Vagina (tissue), 2 donors: Measurements from ENCODE around the gene PTPRN2. TPM values are rescaled to one million over a fixed set of nuclear protein-coding genes. Genes with fewer than 3 reads are reported as not detected.
A peak's percentile ranks its signal among the peaks of the same experiment; 100 is the strongest.

Experiments used
- DNase-seq, 2 donors: peaks; one replicate each; pipeline ENCODE4 v3.0.0-alpha.2; 2017; ENCODE audit errors: extremely low spot score in 2 of 2
- H3K27ac ChIP-seq: fragments of 200-600 bp; sonication (generic); one replicate; pipeline ENCODE4 v1.5.1; 2019
- H3K27me3 ChIP-seq: fragments of 200-600 bp; sonication (generic); one replicate; pipeline ENCODE4 v1.5.1; 2019
- H3K36me3 ChIP-seq, 2 donors: fragments of 200-600 bp; sonication (generic); one replicate each; pipeline ENCODE4 v1.5.1; 2017 to 2019
- H3K4me1 ChIP-seq: fragments of 200-600 bp; sonication (generic); one replicate; pipeline ENCODE4 v1.5.1; 2019
- H3K4me3 ChIP-seq, 2 donors: fragments of 200-600 bp; sonication (generic); 1 replicate in 1 of 2; 2 replicates in 1 of 2; pipeline ENCODE4 v1.5.1; 2016 to 2019
- H3K9me3 ChIP-seq: fragments of 200-600 bp; sonication (generic); one replicate; pipeline ENCODE4 v1.5.1; 2019
- POLR2A ChIP-seq, 2 donors: fragments of 450-650 bp; IDR thresholded peaks; one replicate each; pipeline ENCODE4 v1.6.1; 2017; ENCODE audit warnings: antibody characterized with exemption in 2 of 2, mild to moderate bottlenecking in 2 of 2, moderate library complexity in 2 of 2
- POLR2AphosphoS5 ChIP-seq, 2 donors: sonication (generic); formaldehyde crosslinking; IDR thresholded peaks; one replicate each; pipeline ENCODE4 v1.9.0; 2017; ENCODE audit warnings: antibody characterized with exemption in 2 of 2, mild to moderate bottlenecking in 2 of 2, low read depth in 1 of 2; ENCODE audit not compliant: insufficient read depth in 1 of 2
- intact Hi-C: fragments of 100-400 bp; cut with DNase I; formaldehyde crosslinking; loops from one replicate; pipeline ENCODE4 v1.15.1; 2023
- total RNA-seq: library from RNA; depleted of rRNA; stranded (reverse); fragments of >200 nt; gene quantifications from one replicate; pipeline ENCODE4 v1.2.3, GENCODE V29; 2016
- TF ChIP-seq, protein P1 (sequence below), 3 experiments: fragments of 450-650 bp in 2 of 3; fragments of 200-600 bp in 1 of 3; sonication (generic) in 1 of 3; IDR thresholded peaks; one replicate each; pipeline ENCODE4 v1.5.1; 2017 to 2019; ENCODE audit warnings: antibody characterized with exemption in 3 of 3, mild to moderate bottlenecking in 2 of 3, moderate library complexity in 2 of 3

PTPRN2 gene
- total RNA-seq, 1 donor from 2014 or later, result 7.4 TPM

DNA sequence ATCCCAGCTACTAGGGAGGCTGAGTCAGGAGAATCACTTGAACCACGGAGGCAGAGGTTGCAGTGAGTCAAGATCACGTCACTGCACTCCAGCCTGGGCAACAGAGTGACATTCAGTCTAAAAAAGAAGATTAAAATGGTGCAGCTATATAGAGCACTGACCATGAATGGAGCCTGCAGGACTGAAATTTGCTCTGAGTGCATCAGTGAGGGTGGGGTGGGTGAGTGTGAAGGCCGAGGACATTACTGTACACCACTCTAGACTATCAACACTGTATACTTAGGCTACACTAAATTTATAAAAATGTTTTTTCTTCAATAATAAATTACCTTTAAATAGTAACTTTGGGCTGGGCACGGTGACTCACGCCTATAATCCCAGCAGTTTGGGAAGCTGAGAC lies 294.7 kb downstream of the PTPRN2 start:
- H3K36me3 ChIP-seq, result no peaks in the 10 kb centered on the region
- no peak overlapping the region for H3K4me3 ChIP-seq
- H3K27me3 ChIP-seq, result no peaks in the 10 kb centered on the region
- no peak overlapping the region for H3K27ac ChIP-seq
- TF ChIP-seq POLR2AphosphoS5 (IDR thresholded peaks at IDR 0.05; ENCODE audit: insufficient read depth in 1 of 2, low read depth in 1 of 2) (no peak), POLR2A (IDR thresholded peaks at IDR 0.05) (no peak)
- TF ChIP-seq, protein P1, sequence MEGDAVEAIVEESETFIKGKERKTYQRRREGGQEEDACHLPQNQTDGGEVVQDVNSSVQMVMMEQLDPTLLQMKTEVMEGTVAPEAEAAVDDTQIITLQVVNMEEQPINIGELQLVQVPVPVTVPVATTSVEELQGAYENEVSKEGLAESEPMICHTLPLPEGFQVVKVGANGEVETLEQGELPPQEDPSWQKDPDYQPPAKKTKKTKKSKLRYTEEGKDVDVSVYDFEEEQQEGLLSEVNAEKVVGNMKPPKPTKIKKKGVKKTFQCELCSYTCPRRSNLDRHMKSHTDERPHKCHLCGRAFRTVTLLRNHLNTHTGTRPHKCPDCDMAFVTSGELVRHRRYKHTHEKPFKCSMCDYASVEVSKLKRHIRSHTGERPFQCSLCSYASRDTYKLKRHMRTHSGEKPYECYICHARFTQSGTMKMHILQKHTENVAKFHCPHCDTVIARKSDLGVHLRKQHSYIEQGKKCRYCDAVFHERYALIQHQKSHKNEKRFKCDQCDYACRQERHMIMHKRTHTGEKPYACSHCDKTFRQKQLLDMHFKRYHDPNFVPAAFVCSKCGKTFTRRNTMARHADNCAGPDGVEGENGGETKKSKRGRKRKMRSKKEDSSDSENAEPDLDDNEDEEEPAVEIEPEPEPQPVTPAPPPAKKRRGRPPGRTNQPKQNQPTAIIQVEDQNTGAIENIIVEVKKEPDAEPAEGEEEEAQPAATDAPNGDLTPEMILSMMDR (IDR thresholded peaks at IDR 0.05), result no peak
- intact Hi-C loops, result no loop called here
- H3K9me3 ChIP-seq, result no peaks in the 10 kb centered on the region
- peak in 1 of 2 donors; percentile 58 for DNase-seq
- no peaks in the 10 kb centered on the region for H3K4me1 ChIP-seq

DNA sequence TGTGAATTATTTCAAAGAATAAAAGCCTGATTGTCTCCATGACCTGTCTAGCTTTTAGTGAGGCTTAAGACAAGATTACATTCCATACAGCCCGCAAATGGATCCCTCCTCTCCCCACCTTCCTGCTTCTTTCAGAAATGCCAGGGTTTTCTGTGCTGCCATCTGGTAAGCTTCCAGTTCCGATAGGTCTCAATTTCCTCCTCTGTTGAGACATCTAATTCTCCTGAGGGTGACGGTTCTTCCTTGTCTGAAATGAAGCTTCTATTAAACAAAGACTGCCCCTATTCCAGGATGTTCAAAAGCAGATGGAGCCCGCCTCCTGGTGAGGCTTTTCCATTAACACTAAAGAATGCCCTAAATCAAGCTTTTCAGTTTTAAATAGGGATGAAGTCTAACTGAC lies 295.6 kb downstream of the PTPRN2 start:
- no peaks in the 10 kb centered on the region for H3K4me1 ChIP-seq
- no peak overlapping the region for H3K4me3 ChIP-seq
- DNase-seq, result no peak
- H3K27me3 ChIP-seq, result no peaks in the 10 kb centered on the region
- H3K36me3 ChIP-seq, result no peaks in the 10 kb centered on the region
- no peak for TF ChIP-seq POLR2A (IDR thresholded peaks at IDR 0.05)
- TF ChIP-seq, protein P1 (IDR thresholded peaks at IDR 0.05), result no peak
- no peak for TF ChIP-seq POLR2AphosphoS5 (IDR thresholded peaks at IDR 0.05; ENCODE audit: insufficient read depth in 1 of 2, low read depth in 1 of 2)
- intact Hi-C loops, result no loop called here
- H3K9me3 ChIP-seq, result no peaks in the 10 kb centered on the region
- H3K27ac ChIP-seq, result no peak overlapping the region

- Histone ChIP-seq H3K27ac (no peak overlapping the region), H3K4me3 (no peak overlapping the region), H3K36me3 (no peaks in the 10 kb centered on the region), H3K4me1 (no peaks in the 10 kb centered on the region), H3K27me3 (no peaks in the 10 kb centered on the region), H3K9me3 (no peaks in the 10 kb centered on the region)
- DNase-seq, result peak; percentile 69 to 70
- intact Hi-C loops, result no loop called here
- TF ChIP-seq POLR2AphosphoS5 (IDR thresholded peaks at IDR 0.05; ENCODE audit: insufficient read depth in 1 of 2, low read depth in 1 of 2) (no peak), POLR2A (IDR thresholded peaks at IDR 0.05) (no peak)
- TF ChIP-seq, protein P1 (IDR thresholded peaks at IDR 0.05), result no peak
Observed at GRCh38 chr7:158289761-158290523, 297.7 kb downstream of the PTPRN2 start.

DNA sequence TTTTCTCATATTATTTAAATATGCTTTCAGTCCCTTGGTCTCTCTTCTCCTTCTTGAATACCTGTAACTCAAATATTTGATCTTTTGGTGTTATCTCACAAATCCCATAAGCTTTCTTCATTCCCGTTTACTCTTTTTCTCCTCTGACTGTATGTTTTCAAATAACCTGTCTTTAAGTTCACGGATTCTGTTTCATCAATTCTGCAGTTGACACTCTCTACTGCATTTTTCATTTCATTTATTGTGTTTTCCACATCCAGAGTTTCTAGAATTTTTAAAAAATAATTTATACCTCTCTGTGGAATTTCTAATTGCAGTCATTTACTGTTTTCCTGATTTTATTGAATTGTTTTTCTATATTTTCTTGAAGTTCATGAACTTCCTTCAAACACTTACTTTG lies 298.4 kb downstream of the PTPRN2 start:
- Histone ChIP-seq H3K36me3 (no peaks in the 10 kb centered on the region), H3K4me1 (no peaks in the 10 kb centered on the region), H3K27me3 (no peaks in the 10 kb centered on the region), H3K27ac (no peak overlapping the region), H3K4me3 (no peak overlapping the region), H3K9me3 (no peaks in the 10 kb centered on the region)
- TF ChIP-seq POLR2AphosphoS5 (IDR thresholded peaks at IDR 0.05; ENCODE audit: insufficient read depth in 1 of 2, low read depth in 1 of 2) (no peak), POLR2A (IDR thresholded peaks at IDR 0.05) (no peak)
- TF ChIP-seq, protein P1 (IDR thresholded peaks at IDR 0.05), result no peak
- no peak for DNase-seq
- intact Hi-C loops, result no loop called here

DNA sequence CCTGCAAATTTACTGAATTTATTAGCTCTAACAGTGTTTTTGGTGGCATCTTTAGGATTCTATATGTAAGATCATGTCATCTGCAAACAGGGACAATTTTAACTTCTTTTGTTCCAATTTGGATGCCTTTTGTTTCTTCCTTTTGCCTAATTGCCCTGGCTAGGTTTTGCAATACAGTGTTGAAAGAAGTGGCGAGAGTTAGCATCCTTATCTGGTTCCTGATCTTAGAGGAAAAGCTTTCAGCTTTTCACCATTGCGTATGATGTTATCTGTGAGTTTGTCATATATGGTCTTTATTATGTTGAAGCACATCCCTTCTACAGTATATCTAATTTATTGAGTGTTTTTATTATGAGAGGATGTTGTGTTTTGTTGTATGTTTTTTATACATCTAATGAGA lies 301.4 kb downstream of the PTPRN2 start:
- Histone ChIP-seq H3K36me3 (no peaks in the 10 kb centered on the region), H3K27me3 (no peaks in the 10 kb centered on the region), H3K4me3 (no peak overlapping the region), H3K9me3 (no peaks in the 10 kb centered on the region), H3K27ac (no peak overlapping the region), H3K4me1 (no peaks in the 10 kb centered on the region)
- intact Hi-C loops, result no loop called here
- no peak for DNase-seq
- TF ChIP-seq, protein P1 (IDR thresholded peaks at IDR 0.05), result no peak
- TF ChIP-seq POLR2A (IDR thresholded peaks at IDR 0.05) (no peak), POLR2AphosphoS5 (IDR thresholded peaks at IDR 0.05; ENCODE audit: insufficient read depth in 1 of 2, low read depth in 1 of 2) (no peak)
